ENCODE results near the gene FEM1B. TPM values are rescaled to one million over a fixed set of nuclear protein-coding genes. Genes with fewer than 3 reads are reported as not detected.

The FEM1B gene
- total and polyA plus RNA-seq, 2 donors (not counting 3 experiments of a cell fraction or from before 2014, with no cell fraction given), result 11.1 to 33.2 TPM

- Histone ChIP-seq H3K9ac (replicated peaks; ENCODE audit: extremely low read depth, insufficient read depth, low read length) (no peak overlapping the region), H3K4me2 (ENCODE audit: insufficient read depth, low read length) (no peak overlapping the region), H3K4me3 (replicated peaks in 1 of 3; ENCODE audit: insufficient read depth in 1 of 3, low read depth in 1 of 3, low read length in 3 of 3) (no peak overlapping the region), H3K27ac (ENCODE audit: insufficient read depth, low read depth, low read length) (no peak overlapping the region), H3K79me2 (ENCODE audit: control insufficient read depth, insufficient read depth, low read length) (no peaks in the 10 kb centered on the region), H2AFZ (ENCODE audit: low read depth, low read length) (no peak overlapping the region), H3K36me3 (ENCODE audit: control insufficient read depth in 2 of 2, extremely low read depth in 1 of 2, insufficient read depth in 2 of 2, low read length in 2 of 2) (no peaks in the 10 kb centered on the region), H3K27me3 (ENCODE audit: control insufficient read depth in 2 of 2, insufficient read depth in 2 of 2, low read length in 2 of 2) (peaks cover 0 to 9% of the 10 kb centered on the region in 2 experiments), H3K9me1 (replicated peaks; ENCODE audit: control insufficient read depth, extremely low read depth, insufficient read depth, low read length) (no peaks in the 10 kb centered on the region), H4K20me1 (replicated peaks; ENCODE audit: control insufficient read depth, extremely low read depth, insufficient read depth, low read length) (no peaks in the 10 kb centered on the region), H3K9me3 (replicated peaks; ENCODE audit: control insufficient read depth, insufficient read depth, low read length) (no peaks in the 10 kb centered on the region), H3K4me1 (ENCODE audit: control insufficient read depth, extremely low read depth, insufficient read depth, low read length) (no peaks in the 10 kb centered on the region)
- BruUV-seq (replicated peaks), result no TSS peak
- POLR2A ChIA-PET, result no interaction called here
- DNase-seq (ENCODE audit: low read depth, low spot score), result no peak
- intact Hi-C loops (cut with micrococcal nuclease) (no loop called here), dilution Hi-C loops (cut with MboI; ENCODE audit: extremely low pct_ligation_motif_present, low sequenced_read_pairs) (no loop called here)
- TF ChIP-seq FOS (IDR thresholded peaks at IDR 0.05; ENCODE audit: borderline replicate concordance, insufficient read depth, low read length) (no peak), GATA2 (IDR thresholded peaks at IDR 0.05; ENCODE audit: insufficient read depth, insufficient read length, low read depth, low read length) (no peak), EZH2 (IDR thresholded peaks at IDR 0.05; ENCODE audit: borderline replicate concordance, low read depth, low read length, severe bottlenecking) (no peak), POLR2AphosphoS5 (IDR thresholded peaks at IDR 0.05; ENCODE audit: insufficient read depth, low read depth, low read length) (no peak), POLR2A (IDR thresholded peaks at IDR 0.05; ENCODE audit: low read depth, low read length) (no peak), JUN (IDR thresholded peaks at IDR 0.05; ENCODE audit: borderline replicate concordance, insufficient read depth, insufficient read length, low read depth) (no peak), CTCF (IDR thresholded peaks at IDR 0.05; ENCODE audit: extremely low read depth in 1 of 2, insufficient read depth in 1 of 2, low read depth in 1 of 2, low read length in 2 of 2) (no peak), MYC (IDR thresholded peaks at IDR 0.05; ENCODE audit: low read depth, low read length) (no peak)
- TF ChIP-seq, protein P1, sequence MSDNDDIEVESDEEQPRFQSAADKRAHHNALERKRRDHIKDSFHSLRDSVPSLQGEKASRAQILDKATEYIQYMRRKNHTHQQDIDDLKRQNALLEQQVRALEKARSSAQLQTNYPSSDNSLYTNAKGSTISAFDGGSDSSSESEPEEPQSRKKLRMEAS (IDR thresholded peaks at IDR 0.05; ENCODE audit: insufficient read depth, insufficient read length), result no peak
- CTCF ChIA-PET, result interaction anchor here (0.8 to 1.7 kb wide), 3 partner anchors 9 to 42 kb away, joined by 3 to 5 read pairs (median 4); no protein-coding TSS in a partner anchor
- FAIRE-seq, result no peak
These were observed 48.2 kb downstream of the FEM1B start for GRCh38 chr15:68325726-68326125.
